DOHH2 (cell line): ENCODE measurements around the gene TWIST2.

Experiments used
- H3F3A ChIP-seq: fragments of 200-600 bp; sonication (generic), shearing (Covaris generic); 2 replicates; pipeline ENCODE4 v1.6.0; 2016; ENCODE audit warnings: antibody characterized with exemption, mild to moderate bottlenecking; ENCODE audit not compliant: control insufficient read depth, insufficient read depth
- H3K27ac ChIP-seq: fragments of 200-600 bp; sonication (generic); 2 replicates; pipeline ENCODE4 v1.5.1; 2014; ENCODE audit warnings: low read depth, mild to moderate bottlenecking, low read length, moderate library complexity
- H3K27me3 ChIP-seq: fragments of 200-600 bp; sonication (generic); 2 replicates; pipeline ENCODE4 v1.6.1; 2014; ENCODE audit warnings: mild to moderate bottlenecking, low read length, mixed read lengths; ENCODE audit not compliant: control insufficient read depth
- H3K36me3 ChIP-seq: fragments of 200-600 bp; sonication (generic); 2 replicates; pipeline ENCODE4 v1.6.1; 2014; ENCODE audit warnings: mild to moderate bottlenecking, low read length, moderate library complexity, mixed read lengths; ENCODE audit not compliant: control insufficient read depth
- H3K4me1 ChIP-seq: fragments of 200-600 bp; sonication (generic); 2 replicates; pipeline ENCODE4 v1.6.1; 2014; ENCODE audit warnings: mild to moderate bottlenecking, low read length, mixed read lengths; ENCODE audit not compliant: control insufficient read depth
- H3K4me2 ChIP-seq: fragments of 200-600 bp; sonication (generic); 2 replicates; pipeline ENCODE4 v1.6.0; 2014; ENCODE audit warnings: mild to moderate bottlenecking, low read length, moderate library complexity
- H3K4me3 ChIP-seq: fragments of 200-600 bp; sonication (generic); 2 replicates; pipeline ENCODE4 v1.5.1; 2014; ENCODE audit warnings: mild to moderate bottlenecking, low read length, mixed read lengths
- H3K79me2 ChIP-seq: fragments of 200-600 bp; sonication (generic); 2 replicates; pipeline ENCODE4 v1.6.1; 2014; ENCODE audit warnings: mild to moderate bottlenecking, low read length, mixed read lengths; ENCODE audit not compliant: control insufficient read depth
- H3K9me2 ChIP-seq: fragments of 200-600 bp; sonication (generic); replicated peaks from 2 replicates; pipeline ENCODE4 v1.6.1; 2014; ENCODE audit warnings: mild to moderate bottlenecking, low read length, mixed read lengths; ENCODE audit not compliant: control insufficient read depth
- H3K9me3 ChIP-seq: fragments of 200-600 bp; sonication (generic); 2 replicates; pipeline ENCODE4 v1.6.1; 2014; ENCODE audit warnings: antibody characterized with exemption, low read length, mixed read lengths; ENCODE audit not compliant: control insufficient read depth, insufficient read depth
- H4K20me1 ChIP-seq: fragments of 200-600 bp; sonication (generic); 2 replicates; pipeline ENCODE4 v1.6.0; 2014; ENCODE audit warnings: low read depth, mild to moderate bottlenecking, antibody characterized with exemption, low read length, moderate library complexity; ENCODE audit not compliant: control insufficient read depth, insufficient read depth
- CTCF ChIP-seq: fragments of 200-600 bp; sonication (generic); IDR thresholded peaks from one replicate; pipeline ENCODE4 v1.5.1; 2014; ENCODE audit warnings: antibody characterized with exemption, mild to moderate bottlenecking, low read depth, low read length; ENCODE audit not compliant: poor library complexity, severe bottlenecking
- EZH2phosphoT487 ChIP-seq: fragments of 200-600 bp; sonication (generic); IDR thresholded peaks from 2 replicates; pipeline ENCODE4 v1.6.1; 2017; ENCODE audit warnings: borderline replicate concordance, mild to moderate bottlenecking, antibody characterized with exemption, low read length, moderate library complexity, mixed read lengths

TWIST2 gene

DNA sequence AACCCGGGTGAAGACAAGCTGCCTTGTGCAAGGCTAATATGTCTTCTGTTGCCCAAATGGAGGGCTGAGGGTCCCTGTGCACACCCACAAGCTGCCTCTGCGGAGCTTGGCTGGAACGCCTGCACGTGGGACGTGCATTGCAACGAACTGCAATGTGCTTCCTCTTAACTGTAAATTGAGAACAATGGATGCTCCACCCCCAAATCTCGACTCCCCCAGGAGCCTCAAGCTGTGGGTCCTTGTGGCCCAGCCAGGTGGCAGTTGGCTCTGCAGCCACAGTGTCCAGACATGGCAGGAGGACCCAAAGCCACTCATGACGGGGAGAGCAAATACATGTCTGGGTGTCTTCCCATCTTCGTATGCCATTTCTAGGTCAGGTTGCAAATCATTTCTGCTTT is 90.1 kb downstream of the TWIST2 start:
- Histone ChIP-seq H3K27ac (no peak overlapping the region), H3K4me1 (no peaks in the 10 kb centered on the region)

DNA sequence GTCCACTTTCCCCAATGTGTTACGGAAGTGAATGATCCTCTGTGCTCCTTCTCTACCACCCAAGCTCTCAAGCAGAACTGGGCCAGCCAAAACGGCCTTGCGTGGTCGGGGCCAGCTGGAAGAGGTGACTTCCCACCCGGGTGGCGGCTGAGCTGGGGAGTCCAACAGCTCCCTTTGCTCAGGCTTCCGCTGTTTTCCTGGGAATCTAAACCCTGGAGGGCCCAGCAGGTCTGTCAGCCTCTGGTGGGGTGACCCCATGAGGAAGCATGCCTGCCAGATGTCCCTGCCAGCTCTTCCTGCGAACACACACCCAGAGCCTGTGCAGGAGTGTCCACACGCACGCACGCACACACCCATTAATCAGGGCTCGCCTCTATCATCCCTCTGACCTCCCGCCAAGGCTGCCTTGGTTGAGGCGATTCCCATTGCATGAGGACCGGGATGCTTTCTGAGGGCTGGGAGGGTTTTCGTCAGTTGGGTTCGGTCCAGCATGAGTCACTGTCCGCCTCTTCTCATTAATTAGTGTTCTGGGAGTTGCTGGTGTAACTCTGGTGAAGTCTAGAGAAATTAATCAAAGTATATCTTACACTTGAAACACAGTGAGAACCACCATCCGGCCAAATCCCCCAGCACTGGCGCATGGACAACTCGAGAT is 90.6 kb downstream of the TWIST2 start:
- Histone ChIP-seq H3F3A (no peaks in the 10 kb centered on the region), H3K9me2 (no peaks in the 10 kb centered on the region), H3K4me3 (no peak overlapping the region), H3K27me3 (no peaks in the 10 kb centered on the region), H3K4me1 (no peaks in the 10 kb centered on the region), H3K27ac (no peak overlapping the region), H4K20me1 (no peaks in the 10 kb centered on the region), H3K79me2 (no peaks in the 10 kb centered on the region), H3K36me3 (no peaks in the 10 kb centered on the region), H3K9me3 (no peaks in the 10 kb centered on the region), H3K4me2 (no peak overlapping the region)
- TF ChIP-seq CTCF = no peak
- no peak for TF ChIP-seq EZH2phosphoT487

More for the DNA sequence above, 90.1 kb downstream of the TWIST2 start:
- H4K20me1 ChIP-seq = no peaks in the 10 kb centered on the region
- no peaks in the 10 kb centered on the region for H3K36me3 ChIP-seq
- H3K4me2 ChIP-seq = no peak overlapping the region
- no peaks in the 10 kb centered on the region for H3K79me2 ChIP-seq
- no peaks in the 10 kb centered on the region for H3K9me3 ChIP-seq
- H3K9me2 ChIP-seq = no peaks in the 10 kb centered on the region
- H3K27me3 ChIP-seq = no peaks in the 10 kb centered on the region
- no peak overlapping the region for H3K4me3 ChIP-seq
- no peaks in the 10 kb centered on the region for H3F3A ChIP-seq
- TF ChIP-seq EZH2phosphoT487 = no peak
- no peak for TF ChIP-seq CTCF

DNA sequence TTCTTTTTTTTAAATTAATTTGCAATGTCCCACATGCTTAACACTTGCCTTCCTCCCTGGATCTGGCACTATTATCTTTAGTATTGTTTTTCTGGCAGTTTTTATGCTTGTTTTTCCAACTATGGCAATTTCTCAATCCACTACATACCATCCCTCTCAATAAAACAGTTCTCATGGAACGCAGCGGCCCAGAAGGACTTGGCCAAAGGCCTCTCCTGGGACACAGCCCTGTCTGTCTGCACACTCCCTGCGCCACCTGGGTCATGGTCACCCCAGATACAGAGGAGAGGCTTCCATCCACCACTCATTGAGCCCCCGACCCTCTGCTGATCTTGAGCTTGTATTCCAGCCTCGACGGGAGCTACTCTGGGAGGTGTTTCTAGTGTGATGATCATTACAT is 91.2 kb downstream of the TWIST2 start:
- Histone ChIP-seq H3K4me1 (no peaks in the 10 kb centered on the region), H3K36me3 (no peaks in the 10 kb centered on the region), H3K4me2 (no peak overlapping the region), H3F3A (no peaks in the 10 kb centered on the region), H3K9me3 (no peaks in the 10 kb centered on the region), H3K27me3 (no peaks in the 10 kb centered on the region), H3K9me2 (no peaks in the 10 kb centered on the region), H3K4me3 (no peak overlapping the region), H3K27ac (no peak overlapping the region), H3K79me2 (no peaks in the 10 kb centered on the region), H4K20me1 (no peaks in the 10 kb centered on the region)
- TF ChIP-seq EZH2phosphoT487 = no peak

GRCh38 chr2:238939521-238940403 is 91.9 kb downstream of the TWIST2 start:
- no peak overlapping the region for H3K4me2 ChIP-seq
- H3K79me2 ChIP-seq = no peaks in the 10 kb centered on the region
- no peaks in the 10 kb centered on the region for H4K20me1 ChIP-seq
- H3F3A ChIP-seq = no peaks in the 10 kb centered on the region
- no peak for TF ChIP-seq EZH2phosphoT487
- no peak for TF ChIP-seq CTCF
- no peaks in the 10 kb centered on the region for H3K9me3 ChIP-seq
- H3K4me3 ChIP-seq = no peak overlapping the region
- H3K27ac ChIP-seq = no peak overlapping the region
- no peaks in the 10 kb centered on the region for H3K4me1 ChIP-seq
- H3K9me2 ChIP-seq = no peaks in the 10 kb centered on the region
- no peaks in the 10 kb centered on the region for H3K27me3 ChIP-seq
- H3K36me3 ChIP-seq = no peaks in the 10 kb centered on the region
